Parathyroid adenoma (tissue), 2 donors: ENCODE results near the gene SDF4.
"Not testable (repeated sequence)": the region's sequence is repeated elsewhere in the genome, so short reads cannot be mapped to it uniquely, and the experiment has no call there.

Experiments used
- H2AFZ ChIP-seq: fragments of 300-600 bp; sonication (generic); one replicate; pipeline ENCODE4 v1.7.0; 2017; ENCODE audit warnings: antibody characterized with exemption, mild to moderate bottlenecking
- H3K27ac ChIP-seq: fragments of 300-600 bp; sonication (generic); one replicate; pipeline ENCODE4 v1.7.0; 2017
- H3K27me3 ChIP-seq: fragments of 300-600 bp; sonication (generic); one replicate; pipeline ENCODE4 v1.7.0; 2017; ENCODE audit warnings: low read length; ENCODE audit not compliant: control insufficient read depth, insufficient read depth
- H3K36me3 ChIP-seq: fragments of 300-600 bp; sonication (generic); one replicate; pipeline ENCODE4 v1.7.0; 2017; ENCODE audit warnings: low read length; ENCODE audit not compliant: control insufficient read depth, insufficient read depth
- H3K4me1 ChIP-seq: fragments of 300-600 bp; sonication (generic); one replicate; pipeline ENCODE4 v1.7.0; 2017; ENCODE audit warnings: control low read depth
- H3K4me2 ChIP-seq: fragments of 300-600 bp; sonication (generic); one replicate; pipeline ENCODE4 v1.7.0; 2017; ENCODE audit warnings: low read length
- H3K4me3 ChIP-seq: fragments of 300-600 bp; sonication (generic); one replicate; pipeline ENCODE4 v1.7.0; 2017; ENCODE audit warnings: low read depth, low read length
- H3K79me2 ChIP-seq: fragments of 300-600 bp; sonication (generic); one replicate; pipeline ENCODE4 v1.7.0; 2017; ENCODE audit warnings: control low read depth
- H3K9ac ChIP-seq: fragments of 300-600 bp; sonication (generic); one replicate; pipeline ENCODE4 v1.7.0; 2017; ENCODE audit warnings: mild to moderate bottlenecking
- H3K9me3 ChIP-seq: fragments of 300-600 bp; sonication (generic); one replicate; pipeline ENCODE4 v1.7.0; 2017; ENCODE audit warnings: low read length; ENCODE audit not compliant: control insufficient read depth
- TF ChIP-seq, protein P1 (sequence below): fragments of 300-600 bp; sonication (generic); IDR thresholded peaks from one replicate; pipeline ENCODE4 v1.7.0; 2017; ENCODE audit warnings: antibody characterized with exemption, mild to moderate bottlenecking
- donor health status: primary hyperparathyroidism.

The SDF4 gene

DNA sequence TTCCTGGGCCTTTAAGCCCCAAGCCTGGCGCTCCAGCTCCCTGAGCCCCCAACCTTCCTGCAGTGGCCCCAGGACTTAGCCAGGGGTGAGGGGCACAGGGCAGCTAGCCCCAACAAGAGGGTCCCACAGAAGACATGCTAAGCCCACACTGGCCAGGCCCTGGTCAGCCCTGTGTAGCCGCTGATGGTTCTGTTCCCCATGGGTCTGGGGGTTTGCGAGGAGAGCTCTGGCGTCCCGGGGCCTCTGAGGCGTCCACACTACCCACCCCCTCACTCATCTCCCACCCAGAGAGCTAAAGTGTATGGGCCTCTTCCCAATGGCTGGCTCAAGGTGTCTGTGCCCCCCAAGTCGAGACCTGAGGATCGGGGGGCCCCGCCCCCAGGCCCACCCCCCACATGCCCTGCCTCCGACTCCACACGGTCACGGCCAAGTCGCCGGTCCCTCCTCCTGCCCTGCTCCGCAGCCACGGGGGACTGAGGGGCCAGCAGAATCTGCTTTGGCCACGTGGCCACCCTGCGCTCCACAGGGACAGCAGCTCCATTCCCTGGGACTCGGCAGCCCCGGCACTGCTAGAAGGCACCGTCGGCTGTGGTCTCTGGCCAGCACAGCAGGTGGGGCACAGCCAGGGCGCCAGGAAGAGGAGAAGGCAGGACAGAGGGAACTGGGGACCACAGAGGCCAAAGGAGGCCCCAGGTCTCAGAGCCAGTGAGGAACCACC, 33.2 kb downstream of the SDF4 start:
- Histone ChIP-seq H2AFZ (no peak overlapping the region), H3K36me3 (no peaks in the 10 kb centered on the region), H3K27me3 (no peaks in the 10 kb centered on the region), H3K9me3 (no peaks in the 10 kb centered on the region), H3K79me2 (no peaks in the 10 kb centered on the region), H3K4me2 (no peak overlapping the region), H3K4me3 (no peak overlapping the region), H3K9ac (no peak overlapping the region), H3K27ac (no peak overlapping the region), H3K4me1 (no peaks in the 10 kb centered on the region)
- TF ChIP-seq, protein P1, sequence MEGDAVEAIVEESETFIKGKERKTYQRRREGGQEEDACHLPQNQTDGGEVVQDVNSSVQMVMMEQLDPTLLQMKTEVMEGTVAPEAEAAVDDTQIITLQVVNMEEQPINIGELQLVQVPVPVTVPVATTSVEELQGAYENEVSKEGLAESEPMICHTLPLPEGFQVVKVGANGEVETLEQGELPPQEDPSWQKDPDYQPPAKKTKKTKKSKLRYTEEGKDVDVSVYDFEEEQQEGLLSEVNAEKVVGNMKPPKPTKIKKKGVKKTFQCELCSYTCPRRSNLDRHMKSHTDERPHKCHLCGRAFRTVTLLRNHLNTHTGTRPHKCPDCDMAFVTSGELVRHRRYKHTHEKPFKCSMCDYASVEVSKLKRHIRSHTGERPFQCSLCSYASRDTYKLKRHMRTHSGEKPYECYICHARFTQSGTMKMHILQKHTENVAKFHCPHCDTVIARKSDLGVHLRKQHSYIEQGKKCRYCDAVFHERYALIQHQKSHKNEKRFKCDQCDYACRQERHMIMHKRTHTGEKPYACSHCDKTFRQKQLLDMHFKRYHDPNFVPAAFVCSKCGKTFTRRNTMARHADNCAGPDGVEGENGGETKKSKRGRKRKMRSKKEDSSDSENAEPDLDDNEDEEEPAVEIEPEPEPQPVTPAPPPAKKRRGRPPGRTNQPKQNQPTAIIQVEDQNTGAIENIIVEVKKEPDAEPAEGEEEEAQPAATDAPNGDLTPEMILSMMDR, result no peak

DNA sequence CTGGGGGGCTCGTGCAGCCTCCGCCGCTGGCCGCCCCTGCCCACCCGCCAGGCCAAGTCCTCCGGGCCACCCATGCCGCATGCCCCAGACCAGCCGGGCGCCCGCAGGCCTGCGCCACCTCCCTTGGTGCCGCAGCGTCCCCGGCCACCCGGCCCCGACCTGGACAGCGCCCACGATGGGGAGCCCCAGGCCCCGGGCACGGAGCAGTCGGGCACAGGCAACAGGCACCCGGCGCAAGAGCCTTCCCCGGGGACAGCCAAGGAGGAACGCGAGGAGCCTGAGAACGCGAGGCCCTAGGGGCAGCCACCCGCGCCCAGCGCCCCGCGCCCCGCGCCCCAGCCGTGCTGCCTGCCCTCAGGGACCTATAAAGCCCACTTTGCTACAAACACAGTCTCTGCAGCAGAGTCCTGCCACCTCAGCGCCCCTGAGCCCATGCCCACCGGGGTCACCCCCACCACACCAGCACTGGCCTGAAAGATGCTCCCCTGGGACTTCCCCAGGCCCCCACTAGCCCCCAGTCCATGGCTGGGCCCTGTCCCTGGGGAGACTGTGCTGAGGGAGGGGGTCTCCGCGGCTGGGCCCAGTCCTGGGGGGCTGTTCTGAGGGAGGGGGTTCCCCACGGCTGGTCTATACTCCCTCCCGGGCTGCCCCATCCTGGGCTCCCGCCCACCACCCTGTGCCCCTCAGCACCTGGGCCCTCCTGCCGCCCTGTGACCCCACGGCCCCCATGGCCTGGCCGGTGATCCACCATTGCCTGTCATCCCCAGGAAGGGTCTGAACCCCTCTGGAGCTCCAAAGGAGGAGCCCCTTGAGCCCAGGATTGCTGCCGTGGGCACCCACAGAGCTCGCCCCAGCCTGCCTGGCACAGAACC, 34.0 kb downstream of the SDF4 start:
- Histone ChIP-seq H3K4me3 (no peak overlapping the region), H3K79me2 (no peaks in the 10 kb centered on the region), H3K27me3 (no peaks in the 10 kb centered on the region), H3K4me2 (no peak overlapping the region), H2AFZ (no peak overlapping the region), H3K4me1 (no peaks in the 10 kb centered on the region), H3K36me3 (no peaks in the 10 kb centered on the region), H3K27ac (no peak overlapping the region), H3K9ac (no peak overlapping the region), H3K9me3 (no peaks in the 10 kb centered on the region)
- TF ChIP-seq, protein P1, result no peak

DNA sequence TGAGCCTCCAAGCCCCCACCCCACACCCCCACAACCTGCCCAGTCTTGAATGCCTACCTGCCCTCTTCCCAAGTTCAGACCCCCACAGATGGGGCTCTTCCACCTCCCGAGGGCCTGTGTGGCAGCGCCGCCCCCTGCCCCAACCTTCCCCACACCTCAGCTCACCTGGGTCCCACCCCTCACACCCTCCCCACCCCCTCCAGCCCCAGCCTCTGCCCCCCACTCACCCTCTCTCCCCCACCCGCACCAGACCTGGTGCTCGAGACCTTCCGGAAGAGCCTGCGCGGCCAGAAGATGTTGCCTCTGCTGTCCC, 34.7 kb downstream of the SDF4 start:
- no peak overlapping the region for H2AFZ ChIP-seq
- H3K4me1 ChIP-seq, result no peaks in the 10 kb centered on the region
- no peak overlapping the region for H3K4me2 ChIP-seq
- no peak overlapping the region for H3K4me3 ChIP-seq
- H3K9ac ChIP-seq, result no peak overlapping the region
- H3K27me3 ChIP-seq, result no peaks in the 10 kb centered on the region
- no peaks in the 10 kb centered on the region for H3K9me3 ChIP-seq
- no peaks in the 10 kb centered on the region for H3K79me2 ChIP-seq
- no peaks in the 10 kb centered on the region for H3K36me3 ChIP-seq
- TF ChIP-seq, protein P1, result no peak
- H3K27ac ChIP-seq, result no peak overlapping the region

DNA sequence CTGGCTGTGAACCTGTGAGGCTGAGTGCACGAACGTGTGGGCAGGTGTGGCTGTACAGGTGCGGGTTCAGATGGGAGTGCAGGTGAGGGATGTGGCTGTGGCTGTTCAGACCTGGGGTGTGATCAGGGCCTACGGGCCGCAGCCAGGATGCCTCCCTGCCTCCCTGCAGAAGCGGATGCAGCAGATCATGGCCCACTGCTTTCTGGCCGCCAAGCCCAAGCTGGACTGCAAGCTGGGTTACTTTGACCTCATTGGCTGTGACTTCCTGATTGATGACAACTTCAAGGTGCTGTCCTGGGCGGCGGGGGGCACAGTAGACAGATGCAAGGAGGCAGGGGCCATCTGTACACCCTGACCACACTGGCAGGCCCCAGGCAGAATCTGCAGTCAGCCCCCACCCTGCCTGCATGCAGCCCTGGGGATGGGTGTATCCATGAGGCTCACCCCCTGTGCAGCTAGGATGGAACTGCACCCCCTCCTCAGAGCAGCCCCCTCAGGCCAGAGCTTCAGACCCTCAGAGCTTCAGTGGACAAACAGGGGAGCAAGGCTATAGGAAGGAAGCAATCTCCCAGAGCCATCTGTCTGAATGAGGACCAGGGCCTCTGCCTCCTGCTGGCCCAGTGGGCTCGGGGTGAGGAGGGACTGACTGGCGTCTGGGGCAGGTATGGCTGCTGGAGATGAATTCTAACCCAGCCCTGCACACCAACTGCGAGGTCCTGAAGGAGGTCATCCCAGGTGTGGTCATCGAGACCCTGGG, 35.2 kb downstream of the SDF4 start:
- no peaks in the 10 kb centered on the region for H3K36me3 ChIP-seq
- no peaks in the 10 kb centered on the region for H3K27me3 ChIP-seq
- no peak overlapping the region for H3K4me3 ChIP-seq
- no peaks in the 10 kb centered on the region for H3K4me1 ChIP-seq
- H3K79me2 ChIP-seq, result no peaks in the 10 kb centered on the region
- TF ChIP-seq, protein P1, result no peak
- no peak overlapping the region for H3K27ac ChIP-seq
- H3K9ac ChIP-seq, result no peak overlapping the region
- H2AFZ ChIP-seq, result no peak overlapping the region
- H3K9me3 ChIP-seq, result no peaks in the 10 kb centered on the region
- no peak overlapping the region for H3K4me2 ChIP-seq

DNA sequence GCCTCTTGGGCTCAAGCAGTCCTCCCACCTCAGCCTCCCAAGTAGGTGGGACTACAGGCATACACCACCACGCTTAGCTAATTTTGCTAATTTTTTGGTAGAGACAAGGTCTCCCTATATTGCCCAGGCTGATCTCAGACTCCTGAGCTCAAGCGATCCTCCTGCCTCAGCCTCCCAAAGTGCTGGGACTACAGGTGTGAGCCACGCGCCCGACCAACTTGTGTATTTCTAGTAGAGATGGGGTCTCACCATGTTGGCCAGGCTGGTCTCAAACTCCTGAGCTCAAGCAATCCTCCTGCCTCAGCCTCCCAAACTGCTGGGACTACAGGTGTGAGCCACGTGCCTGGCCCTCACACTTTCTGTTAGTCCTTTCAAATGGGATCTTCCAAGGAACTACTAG, 36.1 kb downstream of the SDF4 start:
- H3K4me1 ChIP-seq, H3K36me3 ChIP-seq, H3K4me3 ChIP-seq, H3K27ac ChIP-seq, H2AFZ ChIP-seq, H3K79me2 ChIP-seq, H3K9ac ChIP-seq, H3K27me3 ChIP-seq, H3K4me2 ChIP-seq, H3K9me3 ChIP-seq: not testable (repeated sequence)
